Measurements from ENCODE around the gene C2orf81.
"Not testable (repeated sequence)": the region's sequence is repeated elsewhere in the genome, so short reads cannot be mapped to it uniquely, and the experiment has no call there.

C2orf81 gene

DNA sequence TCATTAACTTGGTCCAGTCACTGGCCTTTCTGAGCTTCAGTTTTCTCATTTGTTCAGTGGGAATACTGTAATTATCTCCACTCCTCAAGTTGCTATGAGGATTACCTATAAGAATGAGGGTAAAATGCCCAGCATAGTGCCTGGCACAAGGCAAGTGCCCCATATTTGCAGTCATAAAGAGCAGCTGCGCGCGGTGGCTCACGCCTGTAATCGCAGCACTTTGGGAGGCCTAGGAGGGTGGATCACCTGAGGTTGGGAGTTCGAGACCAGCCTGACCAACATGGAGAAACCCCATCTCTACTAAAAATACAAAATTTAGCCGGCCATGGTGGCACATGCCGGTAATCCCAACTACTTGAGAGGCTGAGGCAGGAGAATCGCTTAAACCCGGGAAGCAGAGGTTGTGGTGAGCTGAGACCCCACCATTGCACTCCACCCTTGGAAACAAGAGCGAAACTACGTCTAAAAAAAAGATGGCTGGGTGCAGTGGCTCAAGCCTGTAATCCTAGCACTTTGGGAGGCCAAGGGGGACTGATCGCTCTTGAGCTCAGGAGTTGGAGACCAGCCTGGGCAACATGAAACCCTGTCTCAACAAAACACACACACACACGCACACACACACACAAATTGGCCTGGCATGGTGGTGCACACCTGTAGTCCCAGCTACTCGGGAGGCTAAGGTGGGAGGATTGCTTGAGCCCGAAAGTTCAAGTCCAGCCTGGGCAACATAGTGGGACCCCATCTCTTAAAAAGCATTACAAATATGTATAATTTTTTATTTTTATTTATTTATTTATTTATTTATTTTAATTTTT is 21.3 kb upstream of the C2orf81 start:
- DNase-seq = not testable (repeated sequence)

DNA sequence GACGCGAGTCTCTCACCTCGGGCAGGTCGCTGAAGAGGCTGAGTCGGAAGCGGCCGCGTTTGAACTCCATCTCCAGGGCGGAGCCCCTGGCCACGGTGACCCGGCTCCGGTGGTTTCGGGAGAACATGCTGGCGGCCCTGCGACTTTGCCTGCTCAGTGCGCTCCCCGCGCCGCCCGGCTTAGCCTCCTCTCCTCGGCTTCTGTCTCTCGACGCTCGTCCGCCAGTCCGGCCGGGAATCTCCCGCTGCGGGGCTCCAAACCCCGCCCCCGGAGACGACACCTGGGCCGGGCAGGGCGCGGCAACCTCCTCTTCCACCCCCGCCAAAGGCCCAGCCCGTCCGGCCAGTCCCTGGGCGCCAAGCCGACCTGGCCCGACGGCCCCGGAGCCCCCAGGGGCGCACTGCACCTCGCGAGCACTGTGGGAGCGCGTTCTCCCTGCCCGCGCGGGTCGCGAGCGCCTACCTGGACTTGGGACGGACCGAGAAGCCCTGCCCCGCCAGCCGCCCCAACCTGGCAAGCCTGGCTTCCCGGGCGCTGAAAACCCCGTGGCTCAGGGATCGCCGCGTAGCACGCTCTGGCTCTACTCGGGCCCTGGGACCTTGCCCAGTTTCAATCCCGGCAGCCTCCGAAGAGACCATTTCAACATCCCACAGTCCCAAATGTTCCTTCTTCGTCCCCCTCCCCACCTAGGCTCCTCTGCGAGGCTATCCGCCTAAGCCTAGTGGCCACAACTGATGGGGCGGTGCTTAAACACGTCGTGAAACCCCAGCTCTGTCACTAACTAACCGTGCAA is 20.5 kb upstream of the C2orf81 start, which contains the start of gene RTKN:
Gene RTKN (minus strand): TSS at position 248 of the 793 bp plus-strand sequence. CDS start 121 bp downstream, at position 127.
- DNase-seq = no peak

DNA sequence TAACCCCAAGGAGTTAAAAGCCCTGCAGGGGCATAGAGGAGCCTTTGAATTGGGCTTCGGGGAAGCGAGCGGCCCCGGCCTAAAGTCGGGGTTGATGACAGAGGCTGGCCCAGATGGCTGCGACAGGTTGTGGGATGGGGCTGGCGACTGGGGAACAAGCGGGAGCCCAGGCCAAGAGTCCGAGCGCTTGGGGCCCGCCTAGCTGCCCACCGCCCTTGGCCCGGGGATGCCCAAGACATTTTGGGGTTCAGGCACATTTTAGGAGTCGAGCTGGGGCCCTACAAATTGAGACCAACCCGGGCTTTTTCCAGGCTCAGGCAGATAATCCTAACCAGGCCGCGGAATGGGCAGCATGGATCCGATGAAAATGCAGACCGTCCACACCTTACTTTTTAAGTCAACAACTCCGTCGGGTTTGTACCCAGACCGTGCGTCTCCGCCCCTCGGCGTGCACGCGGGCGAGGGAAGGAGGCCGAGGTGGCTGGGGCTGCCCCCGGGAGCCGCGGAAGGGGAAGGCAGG is 19.8 kb upstream of the C2orf81 start:
- no peak for DNase-seq

DNA sequence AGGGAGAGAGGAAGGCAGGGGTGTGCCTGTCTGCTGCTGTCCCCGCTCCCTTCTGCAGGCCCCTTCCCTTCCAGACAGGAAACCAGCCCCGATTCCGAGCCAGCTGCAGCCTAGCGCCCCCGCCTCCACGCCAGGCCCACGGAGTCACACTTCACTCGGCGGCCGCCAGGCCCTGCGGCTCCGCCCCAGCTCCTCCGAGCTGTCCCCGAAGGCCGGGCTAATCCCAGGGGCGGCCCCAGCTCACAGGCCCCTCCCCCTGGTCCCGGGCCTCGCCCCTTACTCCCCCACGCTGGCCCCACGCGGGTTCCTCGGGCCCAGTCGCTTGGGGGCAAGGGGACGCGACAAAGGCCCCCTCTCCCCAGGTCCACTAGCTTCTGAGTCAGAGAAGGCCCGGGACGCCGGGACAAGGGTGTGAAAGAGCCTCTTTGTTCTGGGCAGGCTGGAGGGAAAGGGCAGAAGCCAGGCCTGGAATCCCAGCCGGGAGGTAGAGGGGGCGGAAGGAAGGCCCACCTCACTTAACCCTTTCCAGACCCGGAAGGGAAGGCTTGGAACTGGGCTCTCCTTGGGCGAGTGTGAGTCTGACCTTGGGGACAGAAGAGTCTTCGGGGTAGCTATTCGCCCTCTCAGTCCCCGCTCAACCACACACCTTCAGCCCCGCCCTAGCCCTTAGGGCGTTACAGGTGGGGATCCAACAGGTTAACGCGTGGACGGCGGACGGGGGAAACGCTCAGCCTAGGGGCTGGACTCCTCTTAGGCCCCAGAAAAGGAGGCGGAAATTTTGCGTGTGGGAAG is 19.2 kb upstream of the C2orf81 start:
- DNase-seq = peak; percentile 64 to 70

DNA sequence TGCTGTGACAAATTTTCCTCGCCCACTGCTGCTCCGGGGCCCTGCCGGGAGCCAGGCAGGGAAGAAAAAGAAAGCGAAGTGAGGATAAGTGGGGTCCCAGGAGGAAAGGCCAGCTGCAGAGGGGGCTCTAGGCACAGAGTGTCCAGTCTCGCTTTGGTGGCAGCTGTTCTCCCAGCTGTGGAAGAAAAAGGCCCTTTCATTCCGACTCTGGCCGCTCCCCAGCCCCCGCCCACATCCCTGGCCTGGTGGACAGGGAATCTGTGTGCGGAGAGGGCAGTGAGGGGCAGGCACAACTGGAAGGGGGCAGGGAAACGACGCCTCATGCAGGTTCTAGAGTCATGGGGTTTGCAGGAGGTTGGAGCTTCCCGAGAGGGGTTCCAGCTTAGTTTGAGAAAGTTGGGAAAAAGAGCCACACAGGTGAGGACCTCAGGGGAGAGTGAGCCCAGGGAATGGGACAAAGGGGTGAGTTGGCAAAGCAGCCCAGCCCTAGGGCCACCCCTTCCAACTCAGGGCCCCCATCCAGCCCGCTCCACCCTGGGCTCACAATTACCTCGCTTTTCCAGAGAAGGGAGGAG is 18.5 kb upstream of the C2orf81 start:
- no peak for DNase-seq

DNA sequence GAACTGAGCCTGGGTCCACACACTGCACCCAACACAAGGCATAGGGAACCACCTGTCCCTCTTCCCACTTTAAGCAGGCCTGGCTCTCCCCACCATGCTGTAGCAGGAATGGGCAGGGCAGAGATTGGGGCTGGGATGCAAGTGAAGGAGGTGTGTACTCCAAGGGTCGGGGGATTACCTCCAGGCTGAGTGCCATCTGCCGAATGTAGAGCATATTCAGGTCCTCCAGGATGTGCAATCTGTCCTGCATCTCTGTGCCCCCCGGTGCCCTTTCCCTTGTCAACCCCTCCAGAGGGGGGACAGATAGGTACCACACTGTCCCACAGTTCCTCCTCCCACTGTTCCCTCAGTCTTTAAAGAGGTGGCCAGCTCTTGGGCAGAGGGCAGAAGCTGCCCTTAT is 18.0 kb upstream of the C2orf81 start:
- DNase-seq = no peak

DNA sequence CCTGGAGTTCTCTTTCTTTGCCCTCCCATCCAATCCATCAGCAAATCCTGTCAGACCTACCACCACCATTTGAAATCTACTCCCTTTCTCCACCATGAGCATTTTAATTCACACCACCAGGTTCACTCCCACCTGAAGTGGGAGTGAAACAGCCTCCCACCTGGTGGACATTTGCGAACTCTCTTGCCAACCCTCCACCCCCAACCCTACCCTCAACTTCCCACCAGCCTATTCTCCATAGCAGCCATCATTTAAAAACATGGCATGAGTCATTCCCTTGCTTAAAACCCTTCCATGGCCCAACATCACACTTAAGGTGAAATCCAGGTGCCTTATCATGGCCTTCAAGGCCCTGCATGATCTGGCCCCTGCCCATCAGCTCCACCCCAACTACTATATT is 16.8 kb upstream of the C2orf81 start:
- DNase-seq = no peak

DNA sequence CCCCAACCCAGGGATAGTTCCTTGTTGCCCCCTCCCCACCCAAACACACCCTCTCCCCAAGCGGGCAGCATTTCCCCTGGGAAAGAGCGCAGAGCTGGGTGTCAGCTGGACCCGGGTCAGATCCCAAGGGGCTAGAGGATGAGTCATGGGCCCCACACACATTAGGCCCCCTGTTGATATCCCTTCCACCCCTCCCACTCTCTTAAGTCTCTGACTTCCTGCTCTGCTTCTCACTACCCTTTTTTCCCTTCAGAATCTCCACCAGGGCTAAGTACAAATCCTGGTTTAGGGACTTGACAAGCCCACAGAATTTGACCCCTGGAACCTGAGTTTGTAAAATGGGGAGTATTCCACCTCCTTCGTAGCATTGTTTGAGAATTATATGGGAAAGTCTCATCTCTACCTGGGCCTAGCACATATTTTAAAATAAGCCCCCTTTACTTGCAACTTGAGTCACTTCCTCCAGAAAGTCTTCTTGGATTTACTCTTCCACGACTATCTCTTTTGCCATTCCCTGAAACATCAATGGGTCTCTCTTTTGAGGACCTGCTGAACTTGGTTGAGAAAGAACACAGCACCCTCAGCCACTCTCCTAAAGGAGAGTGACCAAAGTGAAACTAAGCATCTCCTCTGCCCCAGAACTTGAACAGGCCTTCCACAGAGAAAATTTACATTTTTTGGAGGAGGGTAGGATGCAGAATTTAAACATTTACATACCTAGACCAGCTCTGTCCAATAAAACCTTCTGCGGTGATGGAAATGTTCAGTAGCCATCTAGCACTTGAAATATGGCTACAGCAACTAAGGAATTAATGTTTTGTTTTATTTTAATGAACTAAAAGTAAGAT is 15.7 kb upstream of the C2orf81 start:
- no peak for DNase-seq

DNA sequence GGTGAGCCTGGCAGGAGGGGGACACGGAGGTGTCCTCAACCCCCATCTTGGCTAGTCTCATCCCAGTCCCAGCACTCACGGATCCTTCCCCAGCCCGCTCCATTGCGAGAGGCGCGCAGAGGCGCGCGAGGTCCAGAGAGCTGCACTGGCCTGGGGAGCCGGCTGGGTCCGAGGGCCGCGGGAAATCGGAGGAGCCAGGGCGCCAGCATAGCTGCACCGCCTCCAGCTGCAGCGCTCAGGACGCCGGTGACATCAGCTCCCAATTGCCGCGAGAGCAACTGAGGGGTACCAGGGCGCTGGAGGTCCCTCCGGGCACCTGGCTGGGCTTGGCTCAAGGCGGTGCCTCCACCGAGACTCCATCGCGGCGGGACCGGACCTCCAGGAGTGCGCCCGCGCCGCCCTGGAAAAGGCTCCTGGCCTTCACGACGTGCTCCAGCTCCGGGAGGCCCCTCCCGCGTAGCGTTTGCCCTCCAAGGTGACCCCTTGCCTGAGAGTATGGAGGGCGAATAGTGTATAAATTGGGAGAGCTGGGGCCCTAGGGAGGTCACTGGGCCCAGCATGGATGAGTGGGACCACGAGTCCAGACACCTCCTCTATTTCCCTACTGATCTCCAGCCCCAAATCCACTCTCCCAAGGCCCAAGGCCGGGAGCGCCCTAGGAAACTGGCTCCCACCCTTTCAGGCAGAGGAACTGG is 14.8 kb upstream of the C2orf81 start:
- DNase-seq = no peak

DNA sequence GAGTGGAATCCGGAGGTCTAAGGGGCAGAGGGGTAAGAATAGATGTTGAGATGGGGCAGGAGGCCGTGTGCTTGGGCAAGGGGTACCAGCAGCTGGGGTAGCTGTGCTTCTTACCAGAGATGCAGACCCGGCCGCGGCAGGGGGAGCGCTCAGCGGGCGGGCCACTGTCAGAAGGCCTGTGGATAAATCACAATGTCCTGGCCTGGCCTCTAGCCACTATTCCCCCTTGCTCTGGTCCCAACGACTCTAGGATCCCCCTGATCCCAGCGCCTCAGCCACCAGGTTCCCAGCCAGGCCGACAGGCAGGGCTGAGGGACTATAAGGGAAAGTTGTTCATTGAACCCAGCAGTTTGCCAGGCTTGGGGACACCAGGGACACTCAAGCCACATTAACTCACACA is 9.1 kb upstream of the C2orf81 start:
- DNase-seq = no peak

DNA sequence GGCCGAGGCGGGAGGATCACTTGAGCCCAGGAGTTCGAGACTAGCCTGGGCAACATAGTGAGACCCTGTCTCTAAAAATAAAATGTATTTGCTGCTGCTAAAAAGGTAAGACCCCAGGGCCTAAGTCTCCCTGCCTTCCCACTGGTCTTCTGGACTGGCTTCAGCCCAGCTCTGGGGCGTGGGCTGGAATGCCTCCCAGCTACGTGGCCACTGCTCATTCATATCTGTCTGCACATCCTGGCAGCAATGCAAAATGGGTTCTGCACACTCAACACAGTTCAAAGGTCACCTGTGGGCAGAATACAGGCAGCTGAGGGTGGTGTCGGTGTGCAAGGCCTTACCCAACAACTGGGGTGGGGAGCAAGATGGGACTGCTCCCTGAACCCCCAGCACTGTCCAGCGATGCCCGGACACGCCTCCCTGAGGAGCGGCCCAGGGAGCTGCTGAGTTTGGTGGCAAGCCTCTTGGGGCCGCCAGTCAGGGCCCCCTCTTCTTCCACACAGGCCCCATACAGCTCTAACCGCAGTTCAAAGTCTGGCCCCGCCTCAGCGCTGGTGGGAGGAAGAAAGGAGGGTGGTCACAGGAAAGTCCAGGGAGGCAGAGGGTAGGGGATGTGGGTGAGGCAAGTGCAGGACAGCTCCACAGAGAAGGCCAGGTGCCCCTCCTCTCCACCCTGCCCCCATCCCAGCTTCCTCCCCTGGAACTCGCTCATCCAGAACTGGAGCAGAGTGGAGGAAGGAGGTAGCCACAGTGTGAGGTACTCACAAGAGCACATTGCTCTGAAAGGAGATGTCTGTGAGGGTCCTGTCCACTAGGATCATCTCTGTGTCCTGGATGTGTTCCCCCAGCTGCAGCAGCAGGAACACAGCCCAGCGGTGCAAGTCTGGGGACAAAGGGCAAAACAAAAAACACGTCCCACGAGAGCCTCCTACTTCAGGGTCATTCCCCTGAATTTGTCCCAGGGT is 8.3 kb upstream of the C2orf81 start:
- DNase-seq = no peak

DNA sequence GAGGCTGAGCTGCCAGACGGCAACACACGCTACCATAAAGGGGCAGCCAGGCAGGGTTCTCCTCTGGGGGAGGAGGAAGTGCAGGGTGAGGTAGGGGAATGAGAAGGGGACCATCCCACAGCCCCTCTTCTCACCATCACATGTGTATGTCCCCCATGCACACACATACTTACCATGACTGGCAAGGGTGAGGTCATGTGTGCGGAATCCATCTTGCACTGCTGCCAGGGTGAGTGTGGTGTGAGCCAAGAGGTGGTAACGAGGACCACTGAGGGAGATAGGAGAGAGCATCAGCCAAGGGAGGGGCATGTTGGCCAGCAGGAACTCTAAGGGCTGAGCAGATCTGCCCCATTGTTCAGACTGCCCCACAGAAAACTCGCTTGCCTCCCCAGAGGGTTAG is 7.3 kb upstream of the C2orf81 start:
- DNase-seq = no peak

DNA sequence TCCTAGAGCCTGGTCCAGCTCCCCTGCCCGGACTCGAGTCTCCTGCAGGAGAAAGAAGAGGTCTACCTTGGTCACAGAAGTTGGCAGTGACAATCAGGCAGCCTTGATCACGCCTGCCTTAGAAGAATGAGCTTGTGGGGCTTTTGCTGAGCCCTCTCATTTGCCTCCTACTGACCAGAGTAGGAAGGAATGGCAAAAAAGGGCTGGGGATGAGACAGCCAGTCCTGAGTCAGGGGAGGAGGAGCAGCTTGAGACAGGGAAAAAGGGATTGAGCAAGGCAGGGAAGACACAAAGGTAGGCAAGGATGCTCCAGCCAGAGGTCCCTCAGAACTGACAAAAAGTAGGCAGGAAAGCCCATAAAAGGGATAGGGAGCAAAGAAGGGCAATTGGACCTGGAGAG is 6.1 kb upstream of the C2orf81 start:
- no peak for DNase-seq

DNA sequence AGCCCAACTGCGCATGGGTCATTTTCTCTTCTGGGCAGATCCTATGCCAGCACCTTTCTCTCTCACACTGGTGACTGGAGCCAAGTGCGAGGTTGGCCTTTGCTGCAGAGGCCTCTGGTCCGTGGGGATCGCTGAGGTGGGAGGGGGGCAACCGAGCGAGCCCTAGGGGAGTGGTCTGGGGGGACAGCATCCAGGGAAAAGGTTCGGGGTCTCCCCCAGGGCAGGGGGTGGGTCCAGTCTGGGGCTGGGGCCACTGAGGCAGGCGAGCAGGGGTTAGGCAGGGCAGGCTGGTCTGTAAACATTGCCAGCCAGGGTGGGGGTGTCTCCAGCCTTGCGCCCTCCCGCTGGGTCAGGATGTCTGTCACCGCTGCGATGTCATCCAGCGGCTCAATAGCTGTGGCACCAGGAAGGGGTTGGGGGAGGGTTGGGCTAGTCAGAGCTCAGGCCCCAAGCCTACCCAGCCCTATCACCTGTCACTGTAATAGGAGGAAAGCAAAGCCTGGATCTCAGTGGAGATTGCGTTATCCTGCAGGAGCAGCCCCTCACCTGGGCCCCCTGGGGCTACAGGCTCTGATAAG is 4.9 kb upstream of the C2orf81 start:
- DNase-seq = no peak

DNA sequence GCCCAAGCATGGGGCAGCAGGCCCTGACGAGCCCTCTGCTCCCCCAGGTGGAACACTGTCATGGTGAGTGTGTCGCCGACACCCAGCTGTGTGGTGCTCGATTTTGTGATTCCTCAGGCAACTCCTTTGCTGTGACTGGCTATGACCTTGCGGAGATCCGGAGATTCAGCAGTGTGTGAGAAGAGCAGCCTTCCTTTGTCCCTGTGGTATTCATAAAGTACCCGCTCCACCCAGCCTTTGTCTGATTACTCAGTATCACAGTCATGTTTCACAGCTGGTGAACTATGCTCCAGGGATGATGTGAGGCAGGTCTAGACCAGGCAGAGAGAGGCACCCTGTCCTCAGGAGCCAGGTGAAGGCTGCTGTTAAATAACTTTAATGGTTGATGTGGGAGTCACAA is 4.1 kb upstream of the C2orf81 start:
- DNase-seq = no peak

DNA sequence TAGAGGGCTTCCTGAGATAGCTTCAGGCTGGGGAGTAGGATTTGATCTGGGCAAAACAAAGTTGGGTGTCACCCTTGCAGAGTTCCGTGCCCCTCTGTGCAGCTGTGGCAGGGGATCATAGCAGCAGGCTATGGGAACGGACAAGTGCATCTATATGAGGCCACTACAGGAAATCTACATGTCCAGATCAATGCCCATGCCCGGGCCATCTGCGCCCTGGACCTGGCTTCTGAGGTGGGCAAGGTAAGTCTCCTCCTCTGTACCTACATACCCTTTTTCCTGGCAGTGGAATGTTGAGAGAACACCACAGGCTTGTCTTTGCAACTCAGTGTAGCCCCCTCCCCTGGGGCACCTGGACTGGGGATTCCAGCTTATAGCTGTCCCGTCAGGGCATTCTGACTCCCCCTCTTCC is 3.6 kb upstream of the C2orf81 start:
- no peak for DNase-seq

DNA sequence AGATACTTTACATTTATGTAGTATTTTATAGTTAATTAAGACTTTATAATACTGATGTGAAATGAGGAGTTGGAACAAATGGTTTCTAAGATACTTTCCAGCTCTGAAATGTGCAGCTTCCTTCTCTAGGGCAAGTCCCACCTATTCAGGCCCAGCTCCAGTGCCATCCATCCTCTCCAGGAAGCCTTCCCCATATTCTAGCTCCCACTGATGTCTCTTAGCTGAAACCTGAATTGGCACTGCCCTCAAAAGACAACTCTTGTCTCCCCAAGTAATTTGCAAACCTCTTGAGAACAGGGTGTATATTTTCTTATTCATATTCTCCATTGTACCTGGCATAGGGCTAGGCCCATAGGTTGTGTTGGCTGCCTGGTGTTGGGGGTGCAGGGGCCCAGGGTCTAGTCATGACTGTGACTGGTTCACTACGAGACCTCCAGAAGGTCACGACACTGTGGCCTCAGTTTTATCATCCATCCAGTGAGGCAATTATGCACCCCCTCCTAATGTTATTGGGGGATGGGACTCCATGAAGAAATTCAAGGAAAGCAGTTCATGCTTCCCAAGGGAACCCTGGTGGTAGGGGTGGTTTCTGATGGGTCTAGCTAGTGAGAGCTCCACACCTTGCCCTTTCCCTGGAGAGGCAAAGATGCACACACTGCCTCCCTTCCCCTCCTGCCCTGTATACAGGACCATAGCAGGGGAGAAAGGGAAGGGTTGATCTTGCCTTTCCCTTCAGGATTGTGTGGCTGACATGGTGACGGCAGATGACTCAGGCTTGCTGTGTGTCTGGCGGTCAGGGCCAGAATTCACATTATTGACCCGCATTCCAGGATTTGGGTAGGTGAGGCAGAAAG is 2.9 kb upstream of the C2orf81 start:
- no peak for DNase-seq

Measured in AML-193 (cell line).